IMR-90 (cell line): Measurements from ENCODE around the gene RPS6KL1. TPM values are rescaled to one million over a fixed set of nuclear protein-coding genes. Genes with fewer than 3 reads are reported as not detected.

ENCODE experiments used
- ATAC-seq: fragments of 200-7000 bp; cut with Tn5 transposase; 2 replicates; pipeline ENCODE4 v1.9.1; 2020; ENCODE audit warnings: low read depth, mild to moderate bottlenecking, moderate library complexity
- BruUV-seq: library from RNA; stranded (reverse); fragments of 400-500 nt; replicated peaks from 2 replicates; lab custom pipeline; 2021; lab: Mats Ljungman, UMichigan
- CTCF ChIA-PET: fragments of 300-600 bp; formaldehyde crosslinking; extraction: SDS; loops from one replicate; lab custom pipeline; 2021; ENCODE audit warnings: antibody characterized with exemption; lab: Yijun Ruan, JAX
- POLR2A ChIA-PET: fragments of 300-600 bp; sonication (Branson Sonifier 250); formaldehyde crosslinking; loops from one replicate; lab custom pipeline; 2022; ENCODE audit warnings: antibody characterized with exemption; ENCODE audit not compliant: unreplicated experiment; lab: Charles Lee
- DNase-seq: peaks from one replicate; pipeline ENCODE4 v3.0.0; 2013
- H2AFZ ChIP-seq: replicated peaks from 2 replicates; pipeline ENCODE3; 2013; ENCODE audit warnings: low read length, mild to moderate bottlenecking; ENCODE audit not compliant: poor library complexity
- H2AK5ac ChIP-seq: 2 replicates; pipeline ENCODE4 v1.6.1; 2013; ENCODE audit warnings: low read depth, low read length, inconsistent platforms
- H2AK9ac ChIP-seq: replicated peaks from 2 replicates; pipeline ENCODE3; 2013; ENCODE audit warnings: mild to moderate bottlenecking, low read depth, low read length, moderate library complexity; ENCODE audit not compliant: poor library complexity
- H2BK120ac ChIP-seq: 2 replicates; pipeline ENCODE4 v1.6.1; 2013; ENCODE audit warnings: low read depth, low read length, inconsistent platforms
- H2BK15ac ChIP-seq: 3 replicates; pipeline ENCODE4 v1.6.1; 2013; ENCODE audit warnings: low read depth, low read length, inconsistent platforms
- H2BK20ac ChIP-seq: 2 replicates; pipeline ENCODE4 v1.6.1; 2013; ENCODE audit warnings: low read depth, mild to moderate bottlenecking, inconsistent platforms, low read length, moderate library complexity
- H2BK5ac ChIP-seq: 2 replicates; pipeline ENCODE4 v1.6.1; 2013; ENCODE audit warnings: mild to moderate bottlenecking, low read depth, low read length, inconsistent platforms; ENCODE audit not compliant: poor library complexity, severe bottlenecking
- H3K14ac ChIP-seq: replicated peaks from 2 replicates; pipeline ENCODE4 v1.6.1; 2013; ENCODE audit warnings: low read depth, low read length, inconsistent platforms
- H3K18ac ChIP-seq: 2 replicates; pipeline ENCODE4 v1.6.1; 2013; ENCODE audit warnings: low read depth, low read length, control low read depth
- H3K23ac ChIP-seq: 2 replicates; pipeline ENCODE4 v1.6.1; 2013; ENCODE audit warnings: low read depth, low read length, inconsistent platforms
- H3K27ac ChIP-seq: 2 replicates; pipeline ENCODE4 v1.5.1; 2013; ENCODE audit warnings: mild to moderate bottlenecking, control low read depth, low read length; ENCODE audit not compliant: insufficient read depth
- H3K27me3 ChIP-seq: 2 replicates; pipeline ENCODE4 v1.6.1; 2013; ENCODE audit warnings: low read length; ENCODE audit not compliant: control insufficient read depth, insufficient read depth
- H3K36me3 ChIP-seq: 2 replicates; pipeline ENCODE4 v1.6.1; 2013; ENCODE audit warnings: low read length, mixed read lengths; ENCODE audit not compliant: control insufficient read depth, insufficient read depth
- H3K4ac ChIP-seq: 2 replicates; pipeline ENCODE4 v1.6.1; 2013; ENCODE audit warnings: low read depth, low read length, inconsistent platforms
- H3K4me1 ChIP-seq: 2 replicates; pipeline ENCODE4 v1.6.1; 2013; ENCODE audit warnings: low read length, mixed read lengths; ENCODE audit not compliant: control insufficient read depth, insufficient read depth
- H3K4me2 ChIP-seq: 2 replicates; pipeline ENCODE4 v1.6.1; 2013; ENCODE audit warnings: low read depth, mild to moderate bottlenecking, control low read depth, low read length, moderate library complexity
- H3K4me3 ChIP-seq: 2 replicates; pipeline ENCODE4 v1.5.1; 2013; ENCODE audit warnings: low read depth, mild to moderate bottlenecking, control low read depth, low read length, moderate library complexity; ENCODE audit not compliant: insufficient read depth
- H3K56ac ChIP-seq: 2 replicates; pipeline ENCODE4 v1.6.1; 2013; ENCODE audit warnings: low read length, inconsistent platforms; ENCODE audit not compliant: insufficient read depth; ENCODE audit errors: extremely low read depth
- H3K79me1 ChIP-seq, 2 experiments: 2 replicates each; pipeline ENCODE4 v1.6.1; 2013; ENCODE audit warnings: low read length in 2 of 2, inconsistent platforms in 1 of 2, low read depth in 1 of 2
- H3K9ac ChIP-seq: 2 replicates; pipeline ENCODE4 v1.6.1; 2013; ENCODE audit warnings: low read depth, low read length, control low read depth
- H3K9me1 ChIP-seq: 2 replicates; pipeline ENCODE4 v1.6.1; 2013; ENCODE audit warnings: low read length, inconsistent platforms; ENCODE audit not compliant: insufficient read depth
- H3K9me3 ChIP-seq: 2 replicates; pipeline ENCODE4 v1.6.1; 2013; ENCODE audit warnings: low read length; ENCODE audit not compliant: control insufficient read depth, insufficient read depth
- H4K20me1 ChIP-seq: 2 replicates; pipeline ENCODE4 v1.6.1; 2013; ENCODE audit warnings: low read length, inconsistent platforms; ENCODE audit not compliant: insufficient read depth
- H4K5ac ChIP-seq: 2 replicates; pipeline ENCODE4 v1.6.1; 2013; ENCODE audit warnings: mild to moderate bottlenecking, low read depth, low read length, control low read depth
- H4K8ac ChIP-seq, 2 experiments: 2 replicates each; pipeline ENCODE4 v1.6.1; 2013; ENCODE audit warnings: low read depth in 2 of 2, low read length in 2 of 2, control low read depth in 1 of 2, inconsistent platforms in 1 of 2
- H4K91ac ChIP-seq: 2 replicates; pipeline ENCODE4 v1.6.1; 2013; ENCODE audit warnings: low read depth, low read length, inconsistent platforms; ENCODE audit not compliant: insufficient read depth
- BHLHE40 ChIP-seq: fragments of 150-350 bp; IDR thresholded peaks from 2 replicates; pipeline ENCODE4 v1.6.1; 2016; ENCODE audit warnings: mild to moderate bottlenecking, low read depth, low read length
- CHD1 ChIP-seq: IDR thresholded peaks from 2 replicates; pipeline ENCODE4 v1.6.1; 2012; ENCODE audit warnings: low read depth, low read length, improper control_type of control experiment
- FOS ChIP-seq: fragments of 150-350 bp; IDR thresholded peaks from 2 replicates; pipeline ENCODE4 v1.6.1; 2016; ENCODE audit warnings: low read depth, low read length
- MAFK ChIP-seq: IDR thresholded peaks from 2 replicates; pipeline ENCODE4 v1.6.1; 2012; ENCODE audit warnings: low read depth, low read length, improper control_type of control experiment
- MAZ ChIP-seq: IDR thresholded peaks from 2 replicates; pipeline ENCODE4 v1.6.1; 2012; ENCODE audit warnings: low read depth, mild to moderate bottlenecking, low read length, improper control_type of control experiment, moderate library complexity, borderline replicate concordance
- MXI1 ChIP-seq: IDR thresholded peaks from 2 replicates; pipeline ENCODE4 v1.6.1; 2012; ENCODE audit warnings: low read depth, mild to moderate bottlenecking, low read length, moderate library complexity, borderline replicate concordance
- NFE2L2 ChIP-seq: fragments of 150-350 bp; IDR thresholded peaks from 2 replicates; pipeline ENCODE4 v1.6.1; 2016; ENCODE audit warnings: low read depth, mild to moderate bottlenecking, low read length
- RAD21 ChIP-seq: IDR thresholded peaks from 2 replicates; pipeline ENCODE4 v1.6.1; 2012; ENCODE audit warnings: low read length, improper control_type of control experiment
- RCOR1 ChIP-seq: IDR thresholded peaks from 2 replicates; pipeline ENCODE4 v1.6.1; 2012; ENCODE audit warnings: mild to moderate bottlenecking, low read length, improper control_type of control experiment; ENCODE audit not compliant: insufficient replicate concordance
- RFX5 ChIP-seq: IDR thresholded peaks from 2 replicates; pipeline ENCODE4 v1.8.0; 2012; ENCODE audit warnings: low read depth, mild to moderate bottlenecking, low read length, moderate library complexity
- SMC3 ChIP-seq: fragments of 150-350 bp; IDR thresholded peaks from 2 replicates; pipeline ENCODE4 v1.6.1; 2016; ENCODE audit warnings: low read depth, mild to moderate bottlenecking, antibody characterized with exemption, low read length, moderate library complexity
- WGBS, 2 experiments: methylation state at CpG; one replicate each; pipeline versions ENCODE4 v1.1.5 to v1.1.7; 2013; ENCODE audit warnings: missing lambda C conversion rate in 2 of 2; ENCODE audit not compliant: insufficient read length in 1 of 2; ENCODE audit errors: extremely low coverage in 2 of 2; 5-methylcytosine and 5-hydroxymethylcytosine counted together
- dilution Hi-C: fragments of 300-500 bp; cut with HindIII; formaldehyde crosslinking; loops from one replicate; pipeline ENCODE4 v1.14.3; 2018; ENCODE audit warnings: low sequenced_read_pairs; ENCODE audit not compliant: unreplicated experiment
- in situ Hi-C: fragments of 300-500 bp; cut with MboI; formaldehyde crosslinking; loops from 3 replicates; pipeline ENCODE4 v1.14.3; 2019; ENCODE audit warnings: low sequenced_read_pairs, inconsistent platforms, mixed read lengths
- intact Hi-C: fragments of 100-400 bp; cut with micrococcal nuclease; formaldehyde crosslinking; loops from 2 replicates; pipeline ENCODE4 v1.10.0; 2022
- polyA plus RNA-seq, 3 experiments: library from polyadenylated mRNA; depleted of rRNA; stranded (reverse); fragments of >200 nt; gene quantifications; 2 replicates each; pipeline ENCODE4 v1.2.3, GENCODE V29; 2012; ENCODE audit warnings: low replicate concordance in 1 of 3
- total RNA-seq: library from RNA; depleted of rRNA; stranded (reverse); fragments of >200 nt; gene quantifications from 2 replicates; pipeline ENCODE4 v1.2.3, GENCODE V29; 2012
- TF ChIP-seq, protein P1 (sequence below): conservative IDR thresholded peaks from 2 replicates; pipeline ENCODE4 v1.5.1; 2012; ENCODE audit warnings: mild to moderate bottlenecking, low read depth, low read length, improper control_type of control experiment
- TF ChIP-seq, protein P2 (sequence below): fragments of 150-350 bp; IDR thresholded peaks from 2 replicates; pipeline ENCODE4 v1.6.1; 2016; ENCODE audit warnings: low read depth, mild to moderate bottlenecking, low read length, moderate library complexity, borderline replicate concordance
- TF ChIP-seq, protein P3 (sequence below): fragments of 150-350 bp; IDR thresholded peaks from 2 replicates; pipeline ENCODE4 v1.6.1; 2017; ENCODE audit warnings: mild to moderate bottlenecking, antibody characterized with exemption, low read length, low read depth

RPS6KL1 gene
- total and polyA plus RNA-seq, 2 of the 4 experiments (the other 2 are of a cell fraction), result 0.72 to 1.7 TPM

DNA sequence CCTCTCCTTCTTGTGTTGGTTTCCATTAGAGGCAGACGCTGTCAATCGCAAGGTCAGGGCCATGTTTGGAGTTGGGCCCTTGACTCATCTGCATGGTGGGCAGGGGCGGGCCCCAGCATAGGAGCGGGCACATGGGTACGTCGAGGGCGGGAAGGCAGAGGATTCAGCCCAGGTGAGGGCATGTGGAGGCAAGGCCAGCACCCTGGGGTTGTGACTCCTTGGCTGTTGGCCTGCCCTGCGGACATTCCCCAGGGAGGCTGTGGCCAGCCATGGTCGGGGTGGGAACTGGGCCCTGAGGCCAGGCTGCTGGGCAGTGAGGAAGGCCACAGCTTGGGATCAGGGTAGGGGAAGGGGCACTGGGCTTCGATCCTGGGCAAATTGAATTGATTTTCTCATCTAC is 10.3 kb downstream of the RPS6KL1 start:
- TF ChIP-seq MAFK, result no peak
- no peak for TF ChIP-seq RAD21
- TF ChIP-seq, protein P1, sequence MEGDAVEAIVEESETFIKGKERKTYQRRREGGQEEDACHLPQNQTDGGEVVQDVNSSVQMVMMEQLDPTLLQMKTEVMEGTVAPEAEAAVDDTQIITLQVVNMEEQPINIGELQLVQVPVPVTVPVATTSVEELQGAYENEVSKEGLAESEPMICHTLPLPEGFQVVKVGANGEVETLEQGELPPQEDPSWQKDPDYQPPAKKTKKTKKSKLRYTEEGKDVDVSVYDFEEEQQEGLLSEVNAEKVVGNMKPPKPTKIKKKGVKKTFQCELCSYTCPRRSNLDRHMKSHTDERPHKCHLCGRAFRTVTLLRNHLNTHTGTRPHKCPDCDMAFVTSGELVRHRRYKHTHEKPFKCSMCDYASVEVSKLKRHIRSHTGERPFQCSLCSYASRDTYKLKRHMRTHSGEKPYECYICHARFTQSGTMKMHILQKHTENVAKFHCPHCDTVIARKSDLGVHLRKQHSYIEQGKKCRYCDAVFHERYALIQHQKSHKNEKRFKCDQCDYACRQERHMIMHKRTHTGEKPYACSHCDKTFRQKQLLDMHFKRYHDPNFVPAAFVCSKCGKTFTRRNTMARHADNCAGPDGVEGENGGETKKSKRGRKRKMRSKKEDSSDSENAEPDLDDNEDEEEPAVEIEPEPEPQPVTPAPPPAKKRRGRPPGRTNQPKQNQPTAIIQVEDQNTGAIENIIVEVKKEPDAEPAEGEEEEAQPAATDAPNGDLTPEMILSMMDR, result no peak
- no peak for TF ChIP-seq MXI1
- TF ChIP-seq BHLHE40, result no peak
- TF ChIP-seq, protein P2, sequence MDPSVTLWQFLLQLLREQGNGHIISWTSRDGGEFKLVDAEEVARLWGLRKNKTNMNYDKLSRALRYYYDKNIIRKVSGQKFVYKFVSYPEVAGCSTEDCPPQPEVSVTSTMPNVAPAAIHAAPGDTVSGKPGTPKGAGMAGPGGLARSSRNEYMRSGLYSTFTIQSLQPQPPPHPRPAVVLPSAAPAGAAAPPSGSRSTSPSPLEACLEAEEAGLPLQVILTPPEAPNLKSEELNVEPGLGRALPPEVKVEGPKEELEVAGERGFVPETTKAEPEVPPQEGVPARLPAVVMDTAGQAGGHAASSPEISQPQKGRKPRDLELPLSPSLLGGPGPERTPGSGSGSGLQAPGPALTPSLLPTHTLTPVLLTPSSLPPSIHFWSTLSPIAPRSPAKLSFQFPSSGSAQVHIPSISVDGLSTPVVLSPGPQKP, result no peak
- no peak for TF ChIP-seq CHD1
- no peak for TF ChIP-seq MAZ
- TF ChIP-seq, protein P3, sequence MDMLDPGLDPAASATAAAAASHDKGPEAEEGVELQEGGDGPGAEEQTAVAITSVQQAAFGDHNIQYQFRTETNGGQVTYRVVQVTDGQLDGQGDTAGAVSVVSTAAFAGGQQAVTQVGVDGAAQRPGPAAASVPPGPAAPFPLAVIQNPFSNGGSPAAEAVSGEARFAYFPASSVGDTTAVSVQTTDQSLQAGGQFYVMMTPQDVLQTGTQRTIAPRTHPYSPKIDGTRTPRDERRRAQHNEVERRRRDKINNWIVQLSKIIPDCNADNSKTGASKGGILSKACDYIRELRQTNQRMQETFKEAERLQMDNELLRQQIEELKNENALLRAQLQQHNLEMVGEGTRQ, result no peak
- TF ChIP-seq FOS, result no peak
- TF ChIP-seq SMC3, result no peak
- no peak for TF ChIP-seq RFX5
- no peak for TF ChIP-seq RCOR1
- TF ChIP-seq NFE2L2, result no peak
- no peak overlapping the region for H2AK9ac ChIP-seq
- ATAC-seq, result no peak
- H2BK20ac ChIP-seq, result no peak overlapping the region
- H3K56ac ChIP-seq, result no peak overlapping the region
- H2AFZ ChIP-seq, result peak overlapping the region; percentile 12
- no peaks in the 10 kb centered on the region for H3K36me3 ChIP-seq
- H2BK5ac ChIP-seq, result no peak overlapping the region
- H4K5ac ChIP-seq, result no peak overlapping the region
- no peak overlapping the region for H3K4me3 ChIP-seq
- H2BK15ac ChIP-seq, result no peak overlapping the region
- intact Hi-C loops (no loop called here), dilution Hi-C loops (no loop called here), in situ Hi-C loops (loop anchor here (5.0 to 10.0 kb wide), 2 partner anchors 164 to 392 kb away; no protein-coding TSS in a partner anchor)
- H4K8ac ChIP-seq, result no peak overlapping the region
- ChIA-PET CTCF (no interaction called here), POLR2A (no interaction called here)
- WGBS, 2 experiments, result 93% methylated on average over 3 of the region's 10 CpGs; no CpG with 5 or more reads in 1 of the 2 experiments
- H2BK120ac ChIP-seq, result no peak overlapping the region
- no peak overlapping the region for H2AK5ac ChIP-seq
- BruUV-seq, result no TSS peak
- H3K9me3 ChIP-seq, result no peaks in the 10 kb centered on the region
- DNase-seq, result no peak
- no peak overlapping the region for H4K91ac ChIP-seq
- H3K4me2 ChIP-seq, result no peak overlapping the region
- no peak overlapping the region for H3K23ac ChIP-seq
- H3K18ac ChIP-seq, result no peak overlapping the region
- H3K79me1 ChIP-seq, result no peaks in the 10 kb centered on the region
- peaks cover 1% of the 10 kb centered on the region; the same call in 1 of the 2 replicates for H3K4me1 ChIP-seq
- no peak overlapping the region for H3K27ac ChIP-seq
- no peaks in the 10 kb centered on the region for H3K9me1 ChIP-seq
- no peaks in the 10 kb centered on the region for H3K27me3 ChIP-seq
- no peak overlapping the region for H3K14ac ChIP-seq
- H3K9ac ChIP-seq, result no peak overlapping the region
- no peaks in the 10 kb centered on the region for H4K20me1 ChIP-seq
- H3K4ac ChIP-seq, result no peak overlapping the region
